Neural progenitor cell (in vitro differentiated cells): ENCODE data around the gene PTPRK. TPM values are rescaled to one million over a fixed set of nuclear protein-coding genes. Genes with fewer than 3 reads are reported as not detected.

Experiments used
- DNase-seq: peaks from one replicate; pipeline ENCODE4 v3.0.0-alpha.2; 2016; ENCODE audit warnings: low spot score
- H2AFZ ChIP-seq: fragments of 200-600 bp; sonication (generic); replicated peaks from 2 replicates; pipeline ENCODE4 v1.6.1; 2016; ENCODE audit warnings: antibody characterized with exemption
- H3F3A ChIP-seq: fragments of 200-600 bp; sonication (generic); 2 replicates; pipeline ENCODE4 v1.6.1; 2016; ENCODE audit warnings: antibody characterized with exemption, low read depth
- H3K27ac ChIP-seq: fragments of 200-600 bp; sonication (generic); 2 replicates; pipeline ENCODE4 v1.5.1; 2016; ENCODE audit warnings: mild to moderate bottlenecking
- H3K27me3 ChIP-seq: fragments of 200-600 bp; sonication (generic); 2 replicates; pipeline ENCODE4 v1.6.1; 2016; ENCODE audit warnings: mild to moderate bottlenecking, moderate library complexity
- H3K36me3 ChIP-seq: fragments of 200-600 bp; sonication (generic); 2 replicates; pipeline ENCODE4 v1.5.1; 2016
- H3K4me1 ChIP-seq: fragments of 200-600 bp; sonication (generic); 2 replicates; pipeline ENCODE4 v1.6.1; 2016; ENCODE audit warnings: mixed run types
- H3K4me2 ChIP-seq: fragments of 200-600 bp; sonication (generic); 2 replicates; pipeline ENCODE4 v1.6.1; 2016
- H3K4me3 ChIP-seq: fragments of 200-600 bp; sonication (generic); 2 replicates; pipeline ENCODE4 v1.5.1; 2016
- H3K79me2 ChIP-seq: fragments of 200-600 bp; sonication (generic); 2 replicates; pipeline ENCODE4 v1.6.1; 2016; ENCODE audit warnings: low read depth
- H3K9ac ChIP-seq: fragments of 200-600 bp; sonication (generic); 2 replicates; pipeline ENCODE4 v1.6.1; 2016
- H3K9me3 ChIP-seq: fragments of 200-600 bp; sonication (generic); 2 replicates; pipeline ENCODE4 v1.5.1; 2016; ENCODE audit warnings: low read depth
- H4K20me1 ChIP-seq: fragments of 200-600 bp; sonication (generic); 2 replicates; pipeline ENCODE4 v1.6.1; 2016; ENCODE audit warnings: low read depth
- H3K27ac Mint-ChIP-seq: 3 replicates; pipeline ENCODE4 v1.8.0; 2021; ENCODE audit warnings: mixed read lengths
- H3K27me3 Mint-ChIP-seq: 2 replicates; pipeline ENCODE4 v1.8.0; 2022; ENCODE audit warnings: low read depth, mild to moderate bottlenecking, inconsistent platforms, moderate library complexity, mixed read lengths; ENCODE audit not compliant: insufficient read depth
- H3K36me3 Mint-ChIP-seq: 3 replicates; pipeline ENCODE4 v1.8.0; 2021; ENCODE audit warnings: mixed read lengths
- H3K4me1 Mint-ChIP-seq: 3 replicates; pipeline ENCODE4 v1.8.0; 2021; ENCODE audit warnings: mixed read lengths
- H3K4me3 Mint-ChIP-seq: 3 replicates; pipeline ENCODE4 v1.8.0; 2021; ENCODE audit warnings: mild to moderate bottlenecking, moderate library complexity, mixed read lengths
- H3K9me3 Mint-ChIP-seq: 3 replicates; pipeline ENCODE4 v1.8.0; 2020; ENCODE audit warnings: mixed read lengths
- CTCF ChIP-seq: fragments of 200-600 bp; sonication (generic); IDR thresholded peaks from 2 replicates; pipeline ENCODE4 v1.5.1; 2017; ENCODE audit warnings: antibody characterized with exemption, mild to moderate bottlenecking
- EZH2 ChIP-seq: fragments of 200-600 bp; sonication (generic); IDR thresholded peaks from 2 replicates; pipeline ENCODE4 v1.6.1; 2017; ENCODE audit warnings: antibody characterized with exemption, mild to moderate bottlenecking, moderate library complexity
- EZH2phosphoT487 ChIP-seq: fragments of 200-600 bp; sonication (generic); IDR thresholded peaks from 2 replicates; pipeline ENCODE4 v1.6.1; 2017; ENCODE audit warnings: antibody characterized with exemption
- total RNA-seq: library from RNA; depleted of rRNA; stranded (reverse); fragments of >200 nt; gene quantifications from 2 replicates; pipeline ENCODE4 v1.2.3, GENCODE V29; 2015; ENCODE audit warnings: low replicate concordance

Gene PTPRK
- total RNA-seq, 1 donor from 2014 or later, result 35.0 TPM

GRCh38 chr6:128074567-128074966 lies 445.8 kb downstream of the PTPRK start:
- no peak for DNase-seq
- H4K20me1 ChIP-seq, result no peaks in the 10 kb centered on the region
- no peak overlapping the region for H3K9ac ChIP-seq
- no peaks in the 10 kb centered on the region for H3K27me3 ChIP-seq
- no peak overlapping the region for H3K4me2 ChIP-seq
- H2AFZ ChIP-seq, result no peak overlapping the region
- H3K4me3 ChIP-seq, result no peak overlapping the region
- no peaks in the 10 kb centered on the region for H3F3A ChIP-seq
- no peaks in the 10 kb centered on the region for H3K36me3 ChIP-seq
- Mint-ChIP-seq H3K27me3 (peaks cover 2% of the 10 kb centered on the region), H3K27ac (no peak overlapping the region), H3K36me3 (peaks cover 4% of the 10 kb centered on the region), H3K9me3 (no peaks in the 10 kb centered on the region), H3K4me1 (no peaks in the 10 kb centered on the region), H3K4me3 (no peak overlapping the region)
- H3K4me1 ChIP-seq, result no peaks in the 10 kb centered on the region
- TF ChIP-seq CTCF, result no peak
- H3K9me3 ChIP-seq, result no peaks in the 10 kb centered on the region
- H3K79me2 ChIP-seq, result no peaks in the 10 kb centered on the region
- no peak overlapping the region for H3K27ac ChIP-seq

- H3K9me3 Mint-ChIP-seq, result no peaks in the 10 kb centered on the region
- no peak overlapping the region for H3K4me3 Mint-ChIP-seq
- H3K4me1 Mint-ChIP-seq, result peaks cover under 1% of the 10 kb centered on the region
Observed at GRCh38 chr6:128073389-128073788, 447.0 kb downstream of the PTPRK start.

GRCh38 chr6:128071212-128071611 lies 449.2 kb downstream of the PTPRK start:
- Histone ChIP-seq H3F3A (no peaks in the 10 kb centered on the region), H3K4me2 (no peak overlapping the region), H3K4me1 (peaks cover 15% of the 10 kb centered on the region), H2AFZ (no peak overlapping the region), H3K4me3 (no peak overlapping the region), H3K9me3 (no peaks in the 10 kb centered on the region), H3K79me2 (no peaks in the 10 kb centered on the region), H3K27ac (no peak overlapping the region), H4K20me1 (no peaks in the 10 kb centered on the region), H3K9ac (no peak overlapping the region), H3K27me3 (no peaks in the 10 kb centered on the region), H3K36me3 (no peaks in the 10 kb centered on the region)
- Mint-ChIP-seq H3K4me3 (no peak overlapping the region), H3K27ac (no peak overlapping the region), H3K4me1 (peaks cover 18% of the 10 kb centered on the region), H3K36me3 (peaks cover 2% of the 10 kb centered on the region), H3K9me3 (no peaks in the 10 kb centered on the region), H3K27me3 (peaks cover 2% of the 10 kb centered on the region)
- no peak for TF ChIP-seq EZH2
- TF ChIP-seq CTCF, result no peak
- TF ChIP-seq EZH2phosphoT487, result no peak
- DNase-seq, result no peak

More at GRCh38 chr6:128073389-128073788, 447.0 kb downstream of the PTPRK start:
- Histone ChIP-seq H2AFZ (no peak overlapping the region), H3K9ac (no peak overlapping the region), H3K27ac (no peak overlapping the region), H3F3A (no peaks in the 10 kb centered on the region), H3K36me3 (no peaks in the 10 kb centered on the region), H3K4me2 (no peak overlapping the region), H3K9me3 (no peaks in the 10 kb centered on the region), H3K79me2 (no peaks in the 10 kb centered on the region), H3K27me3 (no peaks in the 10 kb centered on the region), H3K4me3 (no peak overlapping the region), H3K4me1 (no peaks in the 10 kb centered on the region), H4K20me1 (no peaks in the 10 kb centered on the region)
- Mint-ChIP-seq H3K36me3 (peaks cover 4% of the 10 kb centered on the region), H3K27me3 (peaks cover 2% of the 10 kb centered on the region), H3K27ac (no peak overlapping the region)
- TF ChIP-seq CTCF (no peak), EZH2phosphoT487 (no peak), EZH2 (no peak)
- DNase-seq, result no peak
